CD4-positive, alpha-beta T cell treated with Interleukin-6 for 4 hours (primary cell): ENCODE measurements around the gene CTXN3.
"Not testable (repeated sequence)": the region's sequence is repeated elsewhere in the genome, so short reads cannot be mapped to it uniquely, and the experiment has no call there.

Experiments
- DNase-seq: peaks from one replicate; pipeline ENCODE4 v3.0.0-alpha.2; 2020; ENCODE audit warnings: mixed read lengths

Gene CTXN3

GRCh38 chr5:127652952-127653611 is 4.2 kb downstream of the CTXN3 start:
- DNase-seq = no peak

GRCh38 chr5:127656825-127657224 is 7.9 kb downstream of the CTXN3 start:
- DNase-seq = no peak

- DNase-seq = no peak
These were observed 11.3 kb downstream of the CTXN3 start for GRCh38 chr5:127660047-127660733.

GRCh38 chr5:127664093-127664492 is 15.2 kb downstream of the CTXN3 start:
- DNase-seq = no peak

GRCh38 chr5:127665641-127666040 is 16.8 kb downstream of the CTXN3 start:
- DNase-seq = no peak

- no peak for DNase-seq
These were observed 17.3 kb downstream of the CTXN3 start for GRCh38 chr5:127666043-127666716.

- no peak for DNase-seq
These were observed 19.0 kb downstream of the CTXN3 start for GRCh38 chr5:127667926-127668325.

- no peak for DNase-seq
These were observed 22.3 kb downstream of the CTXN3 start for GRCh38 chr5:127671218-127671617.

GRCh38 chr5:127673117-127673800 is 24.4 kb downstream of the CTXN3 start:
- DNase-seq = no peak

GRCh38 chr5:127676951-127677350 is 28.1 kb downstream of the CTXN3 start:
- DNase-seq = not testable (repeated sequence)

- DNase-seq = not testable (repeated sequence)
These were observed 30.9 kb downstream of the CTXN3 start for GRCh38 chr5:127679691-127680330.

- no peak for DNase-seq
These were observed 31.7 kb downstream of the CTXN3 start for GRCh38 chr5:127680595-127680994.

- DNase-seq = no peak
These were observed 34.1 kb downstream of the CTXN3 start for GRCh38 chr5:127683008-127683407.

GRCh38 chr5:127684726-127685467 is 36.0 kb downstream of the CTXN3 start:
- no peak for DNase-seq

- DNase-seq = no peak
These were observed 36.8 kb downstream of the CTXN3 start for GRCh38 chr5:127685662-127686061.

GRCh38 chr5:127686424-127686823 is 37.5 kb downstream of the CTXN3 start:
- DNase-seq = no peak

- DNase-seq = no peak
These were observed 45.8 kb downstream of the CTXN3 start for GRCh38 chr5:127694518-127695171.

GRCh38 chr5:127695346-127695745 is 46.5 kb downstream of the CTXN3 start:
- no peak for DNase-seq

GRCh38 chr5:127696683-127697082 is 47.8 kb downstream of the CTXN3 start:
- DNase-seq = no peak

GRCh38 chr5:127697894-127698600 is 49.2 kb downstream of the CTXN3 start:
- no peak for DNase-seq

GRCh38 chr5:127699416-127699815 is 50.5 kb downstream of the CTXN3 start:
- DNase-seq = no peak
